ENCODE measurements around the gene ADAR.

DNA sequence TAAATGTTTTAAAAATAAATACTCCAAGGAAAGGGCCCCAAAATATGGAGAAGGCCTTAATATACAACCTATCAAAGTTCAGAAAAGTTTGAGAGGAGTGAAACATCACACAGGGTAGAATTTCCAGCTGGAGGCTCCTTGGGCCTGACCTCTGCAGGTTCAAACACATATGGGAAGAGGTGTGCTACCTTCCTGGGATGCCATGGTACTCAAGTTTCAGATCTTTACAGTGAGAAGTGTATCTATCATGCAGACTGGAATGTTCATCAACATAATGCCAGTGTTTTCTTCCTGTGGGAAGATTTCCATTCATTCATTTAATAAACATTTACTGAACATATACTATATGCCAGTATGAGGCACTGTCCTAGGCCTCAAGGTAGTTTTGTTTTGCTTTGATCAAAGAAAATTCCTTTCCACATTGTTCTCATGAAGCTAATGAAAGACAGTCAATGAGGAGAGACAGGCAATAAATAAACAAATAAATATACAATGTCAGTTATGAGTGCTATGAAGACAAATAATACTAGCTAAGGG is 14.6 kb upstream of the ADAR start:
- no peak for TF ChIP-seq POLR2AphosphoS5 (IDR thresholded peaks at IDR 0.05)
- TF ChIP-seq, protein P1, sequence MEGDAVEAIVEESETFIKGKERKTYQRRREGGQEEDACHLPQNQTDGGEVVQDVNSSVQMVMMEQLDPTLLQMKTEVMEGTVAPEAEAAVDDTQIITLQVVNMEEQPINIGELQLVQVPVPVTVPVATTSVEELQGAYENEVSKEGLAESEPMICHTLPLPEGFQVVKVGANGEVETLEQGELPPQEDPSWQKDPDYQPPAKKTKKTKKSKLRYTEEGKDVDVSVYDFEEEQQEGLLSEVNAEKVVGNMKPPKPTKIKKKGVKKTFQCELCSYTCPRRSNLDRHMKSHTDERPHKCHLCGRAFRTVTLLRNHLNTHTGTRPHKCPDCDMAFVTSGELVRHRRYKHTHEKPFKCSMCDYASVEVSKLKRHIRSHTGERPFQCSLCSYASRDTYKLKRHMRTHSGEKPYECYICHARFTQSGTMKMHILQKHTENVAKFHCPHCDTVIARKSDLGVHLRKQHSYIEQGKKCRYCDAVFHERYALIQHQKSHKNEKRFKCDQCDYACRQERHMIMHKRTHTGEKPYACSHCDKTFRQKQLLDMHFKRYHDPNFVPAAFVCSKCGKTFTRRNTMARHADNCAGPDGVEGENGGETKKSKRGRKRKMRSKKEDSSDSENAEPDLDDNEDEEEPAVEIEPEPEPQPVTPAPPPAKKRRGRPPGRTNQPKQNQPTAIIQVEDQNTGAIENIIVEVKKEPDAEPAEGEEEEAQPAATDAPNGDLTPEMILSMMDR (IDR thresholded peaks at IDR 0.05 in 8 of 11, conservative IDR thresholded peaks at IDR 0.05 in 3 of 11), result no peak
- no peak for TF ChIP-seq POLR2A (IDR thresholded peaks at IDR 0.05)

Data from spleen (tissue), 7 donors.